B cell (primary cell): Measurements from ENCODE around the gene ANKRD35. TPM values are rescaled to one million over a fixed set of nuclear protein-coding genes. Genes with fewer than 3 reads are reported as not detected.

Experiments
- ATAC-seq: fragments of 200-7000 bp; cut with Tn5 transposase; one replicate; pipeline ENCODE4 v1.10.0; 2021; ENCODE audit warnings: low read depth, mild to moderate bottlenecking, moderate number of reproducible peaks, moderate library complexity
- CTCF ChIA-PET: fragments of 350-600 bp; sonication (Branson Sonifier 250); formaldehyde crosslinking; loops from one replicate; lab custom pipeline; 2021; ENCODE audit warnings: antibody characterized with exemption, inconsistent platforms; lab: Charles Lee
- POLR2A ChIA-PET: fragments of 350-600 bp; sonication (Branson Sonifier 250); formaldehyde crosslinking; loops from one replicate; lab custom pipeline; 2021; ENCODE audit warnings: antibody characterized with exemption; lab: Charles Lee
- DNase-seq: peaks from one replicate; pipeline ENCODE4 v3.0.0; 2013
- H2AFZ ChIP-seq: 2 replicates; pipeline ENCODE4 v1.6.1; 2012; ENCODE audit warnings: mild to moderate bottlenecking, low read depth, low read length; ENCODE audit not compliant: insufficient read depth, poor library complexity, severe bottlenecking
- H3K27ac ChIP-seq, 2 donors: 1 replicate in 1 of 2; 2 replicates in 1 of 2; pipeline ENCODE4 v1.5.1; 2012 to 2013; ENCODE audit warnings: low read length in 2 of 2, mild to moderate bottlenecking in 2 of 2, moderate library complexity in 1 of 2
- H3K27me3 ChIP-seq, 4 experiments: fragments of 200-600 bp in 1 of 4; sonication (generic) in 1 of 4; replicated peaks in 1 of 4; 1 replicate in 2 of 4; 2 replicates in 2 of 4; pipeline versions ENCODE4 v1.6.1 to v1.7.0; 2013 to 2016; ENCODE audit warnings: low read length in 3 of 4, mild to moderate bottlenecking in 2 of 4, mixed read lengths in 1 of 4, moderate library complexity in 1 of 4; ENCODE audit not compliant: insufficient read depth in 4 of 4, control insufficient read depth in 3 of 4; ENCODE audit errors: control extremely low read depth in 1 of 4
- H3K36me3 ChIP-seq, 2 experiments: replicated peaks in 1 of 2; 1 replicate in 1 of 2; 2 replicates in 1 of 2; pipeline versions ENCODE4 v1.6.1 to v1.7.1; 2013; ENCODE audit warnings: low read length in 1 of 2; ENCODE audit not compliant: insufficient read depth in 2 of 2, control insufficient read depth in 1 of 2; ENCODE audit errors: control extremely low read depth in 1 of 2, extremely low read depth in 1 of 2
- H3K4me1 ChIP-seq, 2 donors: fragments of 200-600 bp in 1 of 2; sonication (generic) in 1 of 2; 1 replicate in 1 of 2; 2 replicates in 1 of 2; pipeline versions ENCODE4 v1.5.1 to v1.6.1; 2013 to 2017; ENCODE audit warnings: low read length in 2 of 2; ENCODE audit not compliant: control insufficient read depth in 2 of 2, insufficient read depth in 2 of 2
- H3K4me2 ChIP-seq: replicated peaks from 2 replicates; pipeline ENCODE3; 2012; ENCODE audit warnings: mild to moderate bottlenecking, low read depth, low read length; ENCODE audit not compliant: poor library complexity, severe bottlenecking
- H3K4me3 ChIP-seq, 5 experiments: fragments of 200-600 bp in 1 of 5; sonication (generic) in 1 of 5; 1 replicate in 3 of 5; 2 replicates in 2 of 5; pipeline versions ENCODE4 v1.5.1 to v1.7.0; 2011 to 2016; ENCODE audit warnings: low read length in 4 of 5, mild to moderate bottlenecking in 4 of 5, low read depth in 2 of 5, control low read depth in 1 of 5, moderate library complexity in 1 of 5; ENCODE audit not compliant: insufficient read depth in 1 of 5; ENCODE audit errors: control extremely low read depth in 1 of 5, extremely low read depth in 1 of 5
- H3K79me2 ChIP-seq: fragments of 200-600 bp; sonication (generic); one replicate; pipeline ENCODE4 v1.6.0; 2016; ENCODE audit warnings: low read length; ENCODE audit not compliant: control insufficient read depth, insufficient read depth
- H3K9ac ChIP-seq: fragments of 200-600 bp; sonication (generic); 2 replicates; pipeline ENCODE4 v1.6.1; 2017; ENCODE audit warnings: mild to moderate bottlenecking, low read length, moderate library complexity
- H3K9me3 ChIP-seq, 3 donors: one replicate each; pipeline versions ENCODE4 v1.6.1 to v1.7.1; 2013; ENCODE audit warnings: low read length in 2 of 3; ENCODE audit not compliant: control insufficient read depth in 2 of 3, insufficient read depth in 1 of 3; ENCODE audit errors: control extremely low read depth in 1 of 3
- H4K20me1 ChIP-seq: 2 replicates; pipeline ENCODE4 v1.6.0; 2012; ENCODE audit warnings: mild to moderate bottlenecking, low read length; ENCODE audit not compliant: insufficient read depth, control insufficient read depth, poor library complexity, severe bottlenecking
- H3K27ac Mint-ChIP-seq: one replicate; pipeline ENCODE4 v1.8.0; 2021; ENCODE audit warnings: mixed read lengths
- H3K27me3 Mint-ChIP-seq: one replicate; pipeline ENCODE4 v1.8.0; 2021; ENCODE audit warnings: mixed read lengths
- H3K4me1 Mint-ChIP-seq: one replicate; pipeline ENCODE4 v1.8.0; 2021; ENCODE audit warnings: mixed read lengths
- H3K4me3 Mint-ChIP-seq: one replicate; pipeline ENCODE4 v1.8.0; 2021; ENCODE audit warnings: mixed read lengths
- H3K9me3 Mint-ChIP-seq: one replicate; pipeline ENCODE4 v1.8.0; 2022; ENCODE audit warnings: mixed read lengths; ENCODE audit not compliant: insufficient read depth
- EZH2 ChIP-seq: IDR thresholded peaks from 2 replicates; pipeline ENCODE4 v1.6.1; 2012; ENCODE audit warnings: borderline replicate concordance, low read depth, mild to moderate bottlenecking, moderate library complexity, low read length; ENCODE audit not compliant: insufficient read depth, poor library complexity, severe bottlenecking
- WGBS: methylation state at CpG from one replicate; pipeline ENCODE4 v1.1.5; 2013; ENCODE audit warnings: missing lambda C conversion rate; ENCODE audit not compliant: insufficient coverage; 5-methylcytosine and 5-hydroxymethylcytosine counted together
- intact Hi-C: fragments of 100-400 bp; cut with micrococcal nuclease; formaldehyde crosslinking; loops from one replicate; pipeline ENCODE4 v1.10.0; 2022
- polyA plus RNA-seq: library from polyadenylated mRNA; depleted of rRNA; stranded (reverse); fragments of >200 nt; gene quantifications from 2 replicates; pipeline ENCODE4 v1.2.3, GENCODE V29; 2012
- total RNA-seq, 2 donors: library from RNA; stranded (reverse); fragments of 120-200 nt in 1 of 2; gene quantifications; 1 replicate in 1 of 2; 2 replicates in 1 of 2; pipeline versions ENCODE4 v1.2.3 to v1.2.4, GENCODE V29; 2013 to 2022
- TF ChIP-seq, protein P1 (sequence below): fragments of 200-600 bp; IDR thresholded peaks from one replicate; pipeline ENCODE4 v1.8.0; 2022; ENCODE audit warnings: antibody characterized with exemption, mild to moderate bottlenecking

Gene ANKRD35
- total and polyA plus RNA-seq, 2 donors (not counting 1 experiment from before 2014, with no cell fraction given), result 0.04 TPM; not detected in 1

GRCh38 chr1:145863282-145864018, 22.2 kb downstream of the ANKRD35 start:
- H3K27ac Mint-ChIP-seq, result no peak overlapping the region
- no peaks in the 10 kb centered on the region for H3K9me3 ChIP-seq
- H3K27ac ChIP-seq, result no peak overlapping the region
- DNase-seq (no peak), ATAC-seq (no peak)
- POLR2A ChIA-PET, result no interaction called here
- H3K9me3 Mint-ChIP-seq, result no peaks in the 10 kb centered on the region
- CTCF ChIA-PET, result interaction anchor here (1.0 kb wide), 2 partner anchors 17 to 29 kb away, joined by 3 read pairs; partner anchors contain the start of gene NUDT17
- TF ChIP-seq, protein P1, sequence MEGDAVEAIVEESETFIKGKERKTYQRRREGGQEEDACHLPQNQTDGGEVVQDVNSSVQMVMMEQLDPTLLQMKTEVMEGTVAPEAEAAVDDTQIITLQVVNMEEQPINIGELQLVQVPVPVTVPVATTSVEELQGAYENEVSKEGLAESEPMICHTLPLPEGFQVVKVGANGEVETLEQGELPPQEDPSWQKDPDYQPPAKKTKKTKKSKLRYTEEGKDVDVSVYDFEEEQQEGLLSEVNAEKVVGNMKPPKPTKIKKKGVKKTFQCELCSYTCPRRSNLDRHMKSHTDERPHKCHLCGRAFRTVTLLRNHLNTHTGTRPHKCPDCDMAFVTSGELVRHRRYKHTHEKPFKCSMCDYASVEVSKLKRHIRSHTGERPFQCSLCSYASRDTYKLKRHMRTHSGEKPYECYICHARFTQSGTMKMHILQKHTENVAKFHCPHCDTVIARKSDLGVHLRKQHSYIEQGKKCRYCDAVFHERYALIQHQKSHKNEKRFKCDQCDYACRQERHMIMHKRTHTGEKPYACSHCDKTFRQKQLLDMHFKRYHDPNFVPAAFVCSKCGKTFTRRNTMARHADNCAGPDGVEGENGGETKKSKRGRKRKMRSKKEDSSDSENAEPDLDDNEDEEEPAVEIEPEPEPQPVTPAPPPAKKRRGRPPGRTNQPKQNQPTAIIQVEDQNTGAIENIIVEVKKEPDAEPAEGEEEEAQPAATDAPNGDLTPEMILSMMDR, result no peak
- TF ChIP-seq EZH2, result no peak
- no peak overlapping the region for H3K9ac ChIP-seq
- intact Hi-C loops, result no loop called here
- no peak overlapping the region for H2AFZ ChIP-seq
- H3K79me2 ChIP-seq, result no peaks in the 10 kb centered on the region
- no peaks in the 10 kb centered on the region for H4K20me1 ChIP-seq
- H3K4me3 Mint-ChIP-seq, result no peak overlapping the region
- 97% methylated on average over 4 of the region's 5 CpGs for WGBS
- H3K36me3 ChIP-seq, result no peaks in the 10 kb centered on the region
- peaks cover 3 to 6% of the 10 kb centered on the region in 2 donors for H3K4me1 ChIP-seq
- H3K4me1 Mint-ChIP-seq, result peaks cover 3% of the 10 kb centered on the region
- no peak overlapping the region for H3K4me2 ChIP-seq
- H3K27me3 Mint-ChIP-seq, result peaks cover 25% of the 10 kb centered on the region
- no peak overlapping the region for H3K4me3 ChIP-seq
- peaks cover 0 to 7% (median 1%) of the 10 kb centered on the region in 4 experiments for H3K27me3 ChIP-seq
